Keratinocyte (primary cell): ENCODE results near the gene THAP11. TPM values are rescaled to one million over a fixed set of nuclear protein-coding genes. Genes with fewer than 3 reads are reported as not detected.
"Not testable (repeated sequence)": the region's sequence is repeated elsewhere in the genome, so short reads cannot be mapped to it uniquely, and the experiment has no call there.

Source experiments
- DNase-seq: peaks from one replicate; pipeline ENCODE4 v3.0.0-alpha.2; 2011; ENCODE audit warnings: low read depth, missing footprints, low spot score
- FAIRE-seq: peaks from 2 replicates; lab custom pipeline; 2011; peaks lifted over from hg19 to GRCh38; lab: Jason Lieb, UNC
- H2AFZ ChIP-seq: 2 replicates; pipeline ENCODE4 v1.6.0; 2012; ENCODE audit warnings: low read length, control low read depth, inconsistent platforms; ENCODE audit not compliant: control insufficient read depth
- H3K27ac ChIP-seq: 2 replicates; pipeline ENCODE4 v1.5.1; 2011; ENCODE audit warnings: low read length; ENCODE audit not compliant: control insufficient read depth, insufficient read depth
- H3K27me3 ChIP-seq: 3 replicates; pipeline ENCODE4 v1.6.0; 2011; ENCODE audit warnings: low read length; ENCODE audit not compliant: control insufficient read depth, insufficient read depth; ENCODE audit errors: extremely low read depth
- H3K36me3 ChIP-seq, 2 experiments: 2 replicates in 1 of 2; 3 replicates in 1 of 2; pipeline ENCODE4 v1.5.1; 2011; ENCODE audit warnings: low read length in 2 of 2, mild to moderate bottlenecking in 1 of 2; ENCODE audit not compliant: control insufficient read depth in 2 of 2, insufficient read depth in 2 of 2; ENCODE audit errors: extremely low read depth in 1 of 2
- H3K4me1 ChIP-seq: 3 replicates; pipeline ENCODE4 v1.5.1; 2011; ENCODE audit warnings: low read length; ENCODE audit not compliant: control insufficient read depth, insufficient read depth; ENCODE audit errors: extremely low read depth
- H3K4me2 ChIP-seq: 3 replicates; pipeline ENCODE4 v1.6.0; 2011; ENCODE audit warnings: low read depth, low read length; ENCODE audit not compliant: control insufficient read depth, insufficient read depth; ENCODE audit errors: extremely low read depth
- H3K4me3 ChIP-seq, 3 experiments: fragments of 200-600 bp in 1 of 3; sonication (generic) in 1 of 3; 2 replicates in 2 of 3; 3 replicates in 1 of 3; pipeline ENCODE4 v1.5.1; 2011 to 2016; ENCODE audit warnings: low read length in 3 of 3, mild to moderate bottlenecking in 3 of 3, control low read depth in 2 of 3, inconsistent platforms in 1 of 3, low read depth in 1 of 3, mixed read lengths in 1 of 3, mixed run types in 1 of 3, moderate library complexity in 1 of 3; ENCODE audit not compliant: control insufficient read depth in 2 of 3, insufficient read depth in 2 of 3; ENCODE audit errors: extremely low read depth in 1 of 3
- H3K79me2 ChIP-seq: 2 replicates; pipeline ENCODE4 v1.6.0; 2012; ENCODE audit warnings: low read length; ENCODE audit not compliant: control insufficient read depth, insufficient read depth
- H3K9ac ChIP-seq: 3 replicates; pipeline ENCODE4 v1.6.0; 2011; ENCODE audit warnings: low read length; ENCODE audit not compliant: control insufficient read depth, insufficient read depth; ENCODE audit errors: extremely low read depth
- H3K9me1 ChIP-seq: 3 replicates; pipeline ENCODE4 v1.6.0; 2011; ENCODE audit warnings: low read length; ENCODE audit not compliant: control insufficient read depth, insufficient read depth; ENCODE audit errors: extremely low read depth
- H3K9me3 ChIP-seq: 2 replicates; pipeline ENCODE4 v1.5.1; 2012; ENCODE audit warnings: low read depth, low read length; ENCODE audit not compliant: control insufficient read depth
- H4K20me1 ChIP-seq: 3 replicates; pipeline ENCODE4 v1.6.0; 2011; ENCODE audit warnings: low read length; ENCODE audit not compliant: control insufficient read depth, insufficient read depth; ENCODE audit errors: extremely low read depth
- CTCF ChIP-seq, 3 experiments: IDR thresholded peaks in 1 of 3; conservative IDR thresholded peaks in 1 of 3; optimal IDR thresholded peaks in 1 of 3; 2 replicates in 2 of 3; 3 replicates in 1 of 3; pipeline versions ENCODE3 to v1.5.1; 2011; ENCODE audit warnings: low read length in 3 of 3, mild to moderate bottlenecking in 3 of 3, moderate library complexity in 2 of 3, control low read depth in 1 of 3, inconsistent platforms in 1 of 3; ENCODE audit not compliant: insufficient read depth in 2 of 3; ENCODE audit errors: extremely low read depth in 1 of 3
- EZH2 ChIP-seq: IDR thresholded peaks from one replicate; pipeline ENCODE4 v1.6.1; 2012; ENCODE audit warnings: inconsistent platforms, mild to moderate bottlenecking, low read length, moderate library complexity
- dilution Hi-C: fragments of 300-500 bp; cut with MboI; formaldehyde crosslinking; loops from one replicate; pipeline ENCODE4 v1.7.0; 2020; ENCODE audit warnings: low sequenced_read_pairs; ENCODE audit not compliant: extremely low pct_ligation_motif_present
- polyA plus RNA-seq, 5 experiments: library from polyadenylated mRNA; depleted of rRNA in 3 of 5; stranded (reverse) in 3 of 5; stranded (forward) in 1 of 5; unstranded in 1 of 5; fragments of >200 nt; gene quantifications; 1 replicate in 1 of 5; 2 replicates in 3 of 5; 3 replicates in 1 of 5; pipeline versions ENCODE4 v1.2.1 to v1.2.3, GENCODE V29; 2011 to 2012; ENCODE audit warnings: missing spikeins in 2 of 5, low read depth in 1 of 5, low replicate concordance in 1 of 5

Gene THAP11
- polyA plus RNA-seq, 1 donor (not counting 4 experiments of a cell fraction or from before 2014, with no cell fraction given): 11.8 TPM

- Histone ChIP-seq H3K9me1 (peaks cover 6% of the 10 kb centered on the region), H2AFZ (no peak overlapping the region), H3K4me1 (peaks cover 34% of the 10 kb centered on the region), H3K4me2 (no peak overlapping the region), H3K79me2 (peaks cover 78% of the 10 kb centered on the region), H3K4me3 (no peak overlapping the region), H4K20me1 (peaks cover 37% of the 10 kb centered on the region), H3K9me3 (no peaks in the 10 kb centered on the region), H3K27me3 (no peaks in the 10 kb centered on the region), H3K36me3 (peaks cover 16 to 52% of the 10 kb centered on the region in 2 experiments), H3K27ac (peak overlapping the region; percentile 32), H3K9ac (no peak overlapping the region)
- FAIRE-seq: no peak
- TF ChIP-seq CTCF (optimal IDR thresholded peaks at IDR 0.05 in 1 of 3, IDR thresholded peaks at IDR 0.05 in 1 of 3, conservative IDR thresholded peaks at IDR 0.05 in 1 of 3; ENCODE audit: extremely low read depth in 1 of 3, insufficient read depth in 2 of 3, low read length in 3 of 3) (no peak), EZH2 (no peak)
- DNase-seq: no peak
- dilution Hi-C loops: no loop called here
Measured at GRCh38 chr16:67861877-67862276, 19.8 kb downstream of the THAP11 start.

- Histone ChIP-seq H3K4me1 (peaks cover 25% of the 10 kb centered on the region), H3K9ac (peak overlapping the region; percentile 8)
Measured at GRCh38 chr16:67862623-67863583, 20.8 kb downstream of the THAP11 start.

GRCh38 chr16:67864044-67864443 is 21.9 kb downstream of the THAP11 start:
- DNase-seq, H3K4me2 ChIP-seq, dilution Hi-C loops, H3K9me1 ChIP-seq, H3K9me3 ChIP-seq, H2AFZ ChIP-seq, H3K9ac ChIP-seq, FAIRE-seq, H3K27me3 ChIP-seq, H3K4me3 ChIP-seq, H3K27ac ChIP-seq: not testable (repeated sequence)
- Histone ChIP-seq H3K36me3 (peaks cover 27 to 54% of the 10 kb centered on the region in 2 experiments), H3K79me2 (peaks cover 60% of the 10 kb centered on the region), H4K20me1 (peaks cover 27% of the 10 kb centered on the region), H3K4me1 (peaks cover 18% of the 10 kb centered on the region)

More at GRCh38 chr16:67862623-67863583, 20.8 kb downstream of the THAP11 start:
- H3K4me3 ChIP-seq: no peak overlapping the region
- no peaks in the 10 kb centered on the region for H3K27me3 ChIP-seq
- FAIRE-seq: no peak
- H3K9me1 ChIP-seq: peaks cover 5% of the 10 kb centered on the region
- DNase-seq: no peak
- H3K27ac ChIP-seq: peak overlapping the region; percentile 48
- H2AFZ ChIP-seq: no peak overlapping the region
- TF ChIP-seq EZH2 (no peak), CTCF (optimal IDR thresholded peaks at IDR 0.05 in 1 of 3, IDR thresholded peaks at IDR 0.05 in 1 of 3, conservative IDR thresholded peaks at IDR 0.05 in 1 of 3; ENCODE audit: extremely low read depth in 1 of 3, insufficient read depth in 2 of 3, low read length in 3 of 3) (no peak)
- peaks cover 70% of the 10 kb centered on the region for H3K79me2 ChIP-seq
- H4K20me1 ChIP-seq: peaks cover 32% of the 10 kb centered on the region
- no peaks in the 10 kb centered on the region for H3K9me3 ChIP-seq
- H3K36me3 ChIP-seq: peaks cover 20 to 60% of the 10 kb centered on the region in 2 experiments
- H3K4me2 ChIP-seq: no peak overlapping the region
- dilution Hi-C loops: no loop called here
